Body of pancreas (tissue), 4 donors: Measurements from ENCODE around the gene PCP4. TPM values are rescaled to one million over a fixed set of nuclear protein-coding genes. Genes with fewer than 3 reads are reported as not detected.

Experiments used
- ATAC-seq: fragments of 150-250 bp; one replicate; pipeline ENCODE4 v1.9.1; 2016
- DNase-seq, 4 donors: peaks; one replicate each; pipeline ENCODE4 v3.0.0-alpha.2; 2019
- H3K27ac ChIP-seq, 4 donors: fragments of 200-600 bp; sonication (generic); 1 replicate in 3 of 4; 2 replicates in 1 of 4; pipeline versions ENCODE4 v1.5.1 to v1.6.1; 2016 to 2019; ENCODE audit warnings: mild to moderate bottlenecking in 1 of 4, mixed read lengths in 1 of 4, moderate library complexity in 1 of 4
- H3K27me3 ChIP-seq, 2 donors: fragments of 200-600 bp; sonication (generic); one replicate each; pipeline ENCODE4 v1.6.0; 2016; ENCODE audit warnings: mild to moderate bottlenecking in 1 of 2
- H3K36me3 ChIP-seq, 2 donors: fragments of 200-600 bp; sonication (generic); replicated peaks in 1 of 2; 2 replicates each; pipeline ENCODE4 v1.5.1; 2016; ENCODE audit warnings: low read depth in 2 of 2; ENCODE audit not compliant: insufficient read depth in 1 of 2
- H3K4me1 ChIP-seq: fragments of 200-600 bp; sonication (generic); one replicate; pipeline ENCODE4 v1.6.0; 2016
- H3K4me3 ChIP-seq, 2 donors: fragments of 200-600 bp; sonication (generic); 1 replicate in 1 of 2; 2 replicates in 1 of 2; pipeline ENCODE4 v1.5.1; 2016 to 2019
- H3K9me3 ChIP-seq, 3 donors: fragments of 200-600 bp; sonication (generic); 1 replicate in 2 of 3; 2 replicates in 1 of 3; pipeline ENCODE4 v1.5.1; 2016
- POLR2A ChIP-seq, 3 donors: fragments of 450-650 bp; IDR thresholded peaks; one replicate each; pipeline ENCODE4 v1.6.1; 2016; ENCODE audit warnings: antibody characterized with exemption in 3 of 3, mild to moderate bottlenecking in 2 of 3
- WGBS, 2 donors: methylation state at CpG; one replicate each; pipeline ENCODE4 v1.1.5; 2017; 5-methylcytosine and 5-hydroxymethylcytosine counted together
- intact Hi-C: fragments of 100-400 bp; cut with DNase I; formaldehyde crosslinking; loops from one replicate; pipeline ENCODE4 v1.15.1; 2023
- total RNA-seq, 2 donors: library from RNA; depleted of rRNA; stranded (reverse); fragments of >200 nt; gene quantifications; one replicate each; pipeline ENCODE4 v1.1.0, GENCODE V29; 2016
- TF ChIP-seq, protein P1 (sequence below), 7 experiments: fragments of 450-650 bp in 4 of 7; fragments of 200-600 bp in 3 of 7; sonication (generic) in 3 of 7; IDR thresholded peaks; one replicate each; pipeline ENCODE4 v1.5.1; 2016 to 2019; ENCODE audit warnings: antibody characterized with exemption in 7 of 7

PCP4 gene
- total RNA-seq, 2 donors from 2014 or later, result 1.6 TPM; not detected in 1

DNA sequence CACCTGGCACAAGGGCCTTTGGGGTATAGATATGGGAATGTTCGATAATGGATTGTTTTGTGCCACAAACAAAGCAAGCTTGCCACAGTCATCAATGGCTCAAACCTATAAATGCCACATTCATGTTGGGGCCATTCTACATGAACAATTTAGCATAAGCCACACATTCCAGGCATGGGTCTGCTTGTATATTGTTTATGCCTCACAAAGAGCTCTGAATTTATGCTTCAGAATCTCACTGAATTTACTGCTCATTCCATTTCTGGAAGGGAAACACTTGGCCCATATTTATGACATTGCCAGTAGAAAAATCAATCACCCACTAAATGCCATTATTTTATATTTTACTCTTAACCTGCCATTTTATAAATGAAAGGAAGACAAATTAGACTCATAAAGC is 6.4 kb downstream of the PCP4 start:
- Histone ChIP-seq H3K36me3 (no peaks in the 10 kb centered on the region), H3K4me1 (no peaks in the 10 kb centered on the region), H3K4me3 (no peak overlapping the region), H3K9me3 (no peaks in the 10 kb centered on the region), H3K27me3 (no peaks in the 10 kb centered on the region), H3K27ac (no peak overlapping the region)
- DNase-seq (no peak), ATAC-seq (no peak)
- intact Hi-C loops, result no loop called here
- 80 to 84% methylated on average over 1 of the region's 1 CpG for WGBS, 2 donors
- TF ChIP-seq POLR2A (IDR thresholded peaks at IDR 0.05), result no peak
- TF ChIP-seq, protein P1, sequence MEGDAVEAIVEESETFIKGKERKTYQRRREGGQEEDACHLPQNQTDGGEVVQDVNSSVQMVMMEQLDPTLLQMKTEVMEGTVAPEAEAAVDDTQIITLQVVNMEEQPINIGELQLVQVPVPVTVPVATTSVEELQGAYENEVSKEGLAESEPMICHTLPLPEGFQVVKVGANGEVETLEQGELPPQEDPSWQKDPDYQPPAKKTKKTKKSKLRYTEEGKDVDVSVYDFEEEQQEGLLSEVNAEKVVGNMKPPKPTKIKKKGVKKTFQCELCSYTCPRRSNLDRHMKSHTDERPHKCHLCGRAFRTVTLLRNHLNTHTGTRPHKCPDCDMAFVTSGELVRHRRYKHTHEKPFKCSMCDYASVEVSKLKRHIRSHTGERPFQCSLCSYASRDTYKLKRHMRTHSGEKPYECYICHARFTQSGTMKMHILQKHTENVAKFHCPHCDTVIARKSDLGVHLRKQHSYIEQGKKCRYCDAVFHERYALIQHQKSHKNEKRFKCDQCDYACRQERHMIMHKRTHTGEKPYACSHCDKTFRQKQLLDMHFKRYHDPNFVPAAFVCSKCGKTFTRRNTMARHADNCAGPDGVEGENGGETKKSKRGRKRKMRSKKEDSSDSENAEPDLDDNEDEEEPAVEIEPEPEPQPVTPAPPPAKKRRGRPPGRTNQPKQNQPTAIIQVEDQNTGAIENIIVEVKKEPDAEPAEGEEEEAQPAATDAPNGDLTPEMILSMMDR (IDR thresholded peaks at IDR 0.05), result no peak

DNA sequence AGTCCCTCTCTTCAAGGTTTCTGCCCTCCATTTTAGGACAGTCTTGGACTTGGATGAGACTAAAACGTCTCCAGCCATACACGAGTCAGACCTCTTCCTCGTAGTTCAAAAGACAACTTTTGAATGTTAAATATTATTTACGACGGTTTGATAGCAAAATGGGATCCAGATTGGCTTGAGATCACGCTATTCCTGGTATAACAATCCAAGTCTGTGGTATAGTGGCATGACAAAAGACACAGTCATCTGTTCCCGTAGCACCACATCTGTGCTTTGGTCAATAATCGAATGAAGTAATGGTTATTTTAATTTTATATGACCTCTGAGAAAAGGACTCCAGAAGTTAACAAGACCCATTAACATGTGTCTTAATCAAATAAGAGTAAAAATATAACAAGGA is 7.0 kb downstream of the PCP4 start:
- Histone ChIP-seq H3K4me1 (no peaks in the 10 kb centered on the region), H3K9me3 (no peaks in the 10 kb centered on the region), H3K4me3 (no peak overlapping the region), H3K36me3 (no peaks in the 10 kb centered on the region), H3K27ac (no peak overlapping the region), H3K27me3 (no peaks in the 10 kb centered on the region)
- intact Hi-C loops, result no loop called here
- WGBS, 2 donors, result 60 to 63% methylated on average over 8 of the region's 8 CpGs
- ATAC-seq (no peak), DNase-seq (no peak)
- no peak for TF ChIP-seq POLR2A (IDR thresholded peaks at IDR 0.05)
- TF ChIP-seq, protein P1 (IDR thresholded peaks at IDR 0.05), result no peak

DNA sequence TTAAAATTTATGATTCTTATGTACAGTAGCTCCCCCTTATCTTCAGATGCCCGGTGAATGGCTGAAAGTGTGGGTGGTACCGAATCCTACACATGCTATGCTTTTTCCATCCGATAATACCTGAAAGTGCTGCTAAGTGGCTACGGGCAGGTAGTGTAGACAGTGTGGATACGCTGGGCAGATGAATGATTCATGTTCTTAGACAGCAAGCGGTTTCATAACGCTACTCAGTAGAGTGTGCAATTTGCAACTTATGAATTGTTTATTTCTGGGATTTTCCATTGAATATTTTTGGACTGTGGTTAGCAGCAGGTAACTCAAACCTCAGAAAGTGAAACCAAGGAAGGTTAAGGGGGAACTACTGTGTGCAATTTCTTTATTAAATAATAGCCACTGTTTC is 7.5 kb downstream of the PCP4 start:
- no peaks in the 10 kb centered on the region for H3K36me3 ChIP-seq
- H3K27me3 ChIP-seq, result no peaks in the 10 kb centered on the region
- no peak overlapping the region for H3K4me3 ChIP-seq
- H3K4me1 ChIP-seq, result no peaks in the 10 kb centered on the region
- intact Hi-C loops, result no loop called here
- no peaks in the 10 kb centered on the region for H3K9me3 ChIP-seq
- DNase-seq (no peak), ATAC-seq (no peak)
- 67 to 68% methylated on average over 7 of the region's 7 CpGs for WGBS, 2 donors
- H3K27ac ChIP-seq, result no peak overlapping the region
- no peak for TF ChIP-seq POLR2A (IDR thresholded peaks at IDR 0.05)

- intact Hi-C loops, result no loop called here
- Histone ChIP-seq H3K4me1 (no peaks in the 10 kb centered on the region), H3K9me3 (no peaks in the 10 kb centered on the region), H3K27ac (no peak overlapping the region), H3K36me3 (no peaks in the 10 kb centered on the region), H3K4me3 (no peak overlapping the region), H3K27me3 (no peaks in the 10 kb centered on the region)
- ATAC-seq, result no peak
- TF ChIP-seq, protein P1 (IDR thresholded peaks at IDR 0.05), result no peak
- no peak for TF ChIP-seq POLR2A (IDR thresholded peaks at IDR 0.05)
- 63 to 67% methylated on average over 8 of the region's 8 CpGs for WGBS, 2 donors
- no peak for DNase-seq
Observed at GRCh38 chr21:39881661-39882060, 14.4 kb downstream of the PCP4 start.

DNA sequence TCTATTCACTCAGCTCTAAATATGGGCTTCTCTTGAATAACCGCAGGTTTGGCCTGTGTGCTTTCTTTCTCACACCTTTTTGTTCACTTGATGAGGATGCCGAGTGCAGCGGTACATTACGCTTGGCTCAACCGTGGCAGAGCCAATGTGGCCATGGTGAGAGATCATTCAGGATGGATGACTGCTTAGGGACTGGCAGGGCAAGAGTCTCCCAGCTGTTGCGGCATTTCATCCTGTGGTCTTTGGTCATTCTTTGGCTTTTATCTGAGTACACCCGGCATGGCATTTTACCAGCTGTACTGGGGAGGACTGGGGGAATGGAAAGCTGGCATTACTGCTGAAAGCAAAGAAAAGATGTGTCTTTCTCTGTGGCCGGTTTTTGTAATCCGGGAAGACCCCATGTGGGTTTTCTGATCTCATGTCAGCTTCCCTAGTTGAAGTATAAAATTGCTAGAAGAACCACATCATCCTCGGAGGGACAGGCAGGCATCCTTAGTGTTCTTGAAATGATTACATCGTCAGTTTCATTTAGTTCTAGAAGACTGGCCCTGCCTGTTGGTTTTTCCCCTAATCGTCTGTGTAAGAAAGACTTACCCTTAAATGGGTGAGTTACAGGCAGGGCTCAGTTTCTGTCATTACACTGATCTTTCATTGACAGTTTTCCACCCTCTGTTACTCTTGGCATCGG is 15.1 kb downstream of the PCP4 start:
- H3K27ac ChIP-seq, result no peak overlapping the region
- DNase-seq, result no peak

More for the DNA sequence above, 15.1 kb downstream of the PCP4 start:
- no peak for ATAC-seq
- Histone ChIP-seq H3K4me1 (no peaks in the 10 kb centered on the region), H3K27me3 (no peaks in the 10 kb centered on the region), H3K36me3 (no peaks in the 10 kb centered on the region), H3K9me3 (no peaks in the 10 kb centered on the region), H3K4me3 (no peak overlapping the region)
- intact Hi-C loops, result no loop called here
- 72 to 75% methylated on average over 13 of the region's 13 CpGs for WGBS, 2 donors
- TF ChIP-seq POLR2A (IDR thresholded peaks at IDR 0.05), result no peak
- TF ChIP-seq, protein P1 (IDR thresholded peaks at IDR 0.05), result no peak
